H1 (cell line): ENCODE measurements around the gene AGRN. TPM values are rescaled to one million over a fixed set of nuclear protein-coding genes. Genes with fewer than 3 reads are reported as not detected.

Experiments
- CHD1 ChIP-seq: IDR thresholded peaks from 2 replicates; pipeline ENCODE4 v1.6.1; 2012; ENCODE audit warnings: low read depth, low read length, improper control_type of control experiment
- EGR1 ChIP-seq: IDR thresholded peaks from 2 replicates; pipeline ENCODE4 v1.6.1; 2011; ENCODE audit warnings: low read depth, low read length, borderline replicate concordance
- POLR2A ChIP-seq, 2 experiments: IDR thresholded peaks; 1 replicate in 1 of 2; 2 replicates in 1 of 2; pipeline ENCODE4 v1.6.1; 2011; ENCODE audit warnings: low read depth in 2 of 2, low read length in 2 of 2, mild to moderate bottlenecking in 2 of 2; ENCODE audit errors: control extremely low read depth in 1 of 2
- TAF1 ChIP-seq: IDR thresholded peaks from 2 replicates; pipeline ENCODE4 v1.6.1; 2011; ENCODE audit warnings: mild to moderate bottlenecking, low read depth, low read length
- TEAD4 ChIP-seq: IDR thresholded peaks from 2 replicates; pipeline ENCODE4 v1.6.1; 2012; ENCODE audit warnings: low read depth, low read length, inconsistent platforms, mixed read lengths
- polyA plus RNA-seq, 7 experiments: library from polyadenylated mRNA; depleted of rRNA in 3 of 7; stranded (reverse) in 5 of 7; unstranded in 2 of 7; fragments of >200 nt in 5 of 7; fragments of 200-250 nt in 2 of 7; gene quantifications; 1 replicate in 5 of 7; 2 replicates in 1 of 7; 4 replicates in 1 of 7; pipeline versions ENCODE4 v1.2.1 to v1.2.3, GENCODE V29; 2011 to 2013; ENCODE audit warnings: missing spikeins in 2 of 7, mixed read lengths in 2 of 7
- total RNA-seq: library from RNA; stranded (reverse); fragmentation: NEBNext Ultra II Directional; extraction: Animal tissue kit (Norgen Biotek cat#: 25700); gene quantifications from 2 replicates; pipeline ENCODE4 v1.2.1, GENCODE V29; 2021

Gene AGRN
- total and polyA plus RNA-seq, 2 of the 8 experiments (the other 6 are each of a cell fraction or from before 2014, with no cell fraction given) = 52.3 to 155 TPM

DNA sequence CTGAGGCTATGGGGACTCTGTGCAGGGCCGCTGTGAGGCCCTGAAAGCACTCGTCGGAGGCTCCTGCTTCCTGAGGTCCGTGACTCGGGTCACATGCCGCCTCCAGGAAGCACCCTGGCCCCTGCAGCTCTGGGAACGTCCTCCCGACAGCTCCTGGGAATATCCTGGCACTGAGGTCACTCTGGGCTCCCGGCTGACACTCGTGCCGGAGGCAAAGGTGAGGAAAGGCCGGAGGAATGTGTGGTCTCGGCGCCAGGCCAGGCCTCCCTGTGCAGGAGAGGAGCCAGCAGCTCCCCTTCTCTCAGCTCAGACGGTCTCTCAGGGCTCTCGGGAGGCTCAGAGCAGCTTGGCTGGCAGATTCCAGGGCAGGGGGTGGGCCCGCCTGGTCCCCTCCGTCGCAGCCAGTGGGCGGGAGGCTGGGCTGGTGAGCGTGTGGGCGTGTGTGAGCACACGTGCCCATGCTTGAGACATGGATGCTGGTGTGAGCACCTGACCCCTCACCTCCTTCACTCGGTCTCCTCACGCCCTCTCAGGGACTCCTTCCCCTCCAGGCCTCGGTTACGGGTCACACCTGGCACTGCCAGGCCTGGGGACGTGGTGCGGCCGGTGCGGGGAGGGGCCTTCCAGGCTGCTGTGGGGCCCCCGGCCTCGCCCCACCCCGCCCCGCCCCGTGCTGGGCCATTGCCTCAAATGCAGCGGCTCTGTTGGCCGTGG lies 59.6 kb downstream of the AGRN start (continued):
- TF ChIP-seq EGR1 = peak; percentile 34; the same call in 1 of the 2 replicates
- peak; percentile 42; the same call in 1 of the 2 replicates for TF ChIP-seq TAF1
- no peak for TF ChIP-seq TEAD4
- TF ChIP-seq POLR2A (IDR thresholded peaks at IDR 0.05; ENCODE audit: control extremely low read depth in 1 of 2, low read depth in 2 of 2, low read length in 2 of 2) = 0 out of 3 replicates have a peak, but pooled peaks of 1 of the 2 experiments have one; percentile 21
- no peak for TF ChIP-seq CHD1
- TF ChIP-seq, all 59 proteins: peak for 9
